ENCODE measurements around the gene ASCL2. TPM values are rescaled to one million over a fixed set of nuclear protein-coding genes. Genes with fewer than 3 reads are reported as not detected.
A peak's percentile ranks its signal among the peaks of the same experiment; 100 is the strongest.

ASCL2 gene
- total RNA-seq, 1 donor from 2014 or later = not detected

- no peak for DNase-seq (ENCODE audit: low spot score)
- Histone ChIP-seq H3K9me3 (ENCODE audit: low read depth) (no peaks in the 10 kb centered on the region), H3K27ac (no peak overlapping the region), H3K36me3 (no peaks in the 10 kb centered on the region), H3K9ac (no peak overlapping the region), H4K20me1 (ENCODE audit: low read depth) (no peaks in the 10 kb centered on the region), H3F3A (ENCODE audit: low read depth) (no peaks in the 10 kb centered on the region), H3K4me2 (no peak overlapping the region), H3K79me2 (ENCODE audit: low read depth) (no peaks in the 10 kb centered on the region), H3K4me1 (peaks cover 13% of the 10 kb centered on the region), H3K27me3 (peaks cover 74% of the 10 kb centered on the region), H2AFZ (replicated peaks) (no peak overlapping the region), H3K4me3 (no peak overlapping the region)
- TF ChIP-seq EZH2 (IDR thresholded peaks at IDR 0.05) (no peak), CTCF (IDR thresholded peaks at IDR 0.05) (no peak), EZH2phosphoT487 (IDR thresholded peaks at IDR 0.05) (no peak)
- Mint-ChIP-seq H3K27ac (no peak overlapping the region), H3K36me3 (no peaks in the 10 kb centered on the region), H3K4me3 (peak overlapping the region; percentile 59), H3K4me1 (peaks cover 9% of the 10 kb centered on the region), H3K27me3 (ENCODE audit: insufficient read depth, low read depth) (peaks cover 32% of the 10 kb centered on the region), H3K9me3 (peaks cover 3% of the 10 kb centered on the region)
These were observed 3.6 kb downstream of the ASCL2 start for GRCh38 chr11:2266586-2267305.

GRCh38 chr11:2265854-2266585 lies 4.4 kb downstream of the ASCL2 start:
- peaks cover 29% of the 10 kb centered on the region for H3K27me3 Mint-ChIP-seq (ENCODE audit: insufficient read depth, low read depth)
- no peak overlapping the region for H3K4me2 ChIP-seq
- no peaks in the 10 kb centered on the region for H3K9me3 Mint-ChIP-seq
- H3K4me3 ChIP-seq = no peak overlapping the region
- H3K27ac Mint-ChIP-seq = no peak overlapping the region
- no peak for DNase-seq (ENCODE audit: low spot score)
- no peaks in the 10 kb centered on the region for H3K36me3 Mint-ChIP-seq
- no peak for TF ChIP-seq EZH2phosphoT487 (IDR thresholded peaks at IDR 0.05)
- no peak for TF ChIP-seq EZH2 (IDR thresholded peaks at IDR 0.05)
- no peak for TF ChIP-seq CTCF (IDR thresholded peaks at IDR 0.05)
- no peaks in the 10 kb centered on the region for H4K20me1 ChIP-seq (ENCODE audit: low read depth)
- peaks cover 9% of the 10 kb centered on the region for H3K4me1 Mint-ChIP-seq
- peak overlapping the region; percentile 60 for H3K4me3 Mint-ChIP-seq
- H3K9ac ChIP-seq = no peak overlapping the region
- H2AFZ ChIP-seq (replicated peaks) = no peak overlapping the region
- H3K27me3 ChIP-seq = peaks cover 67% of the 10 kb centered on the region
- H3K79me2 ChIP-seq (ENCODE audit: low read depth) = no peaks in the 10 kb centered on the region
- H3K4me1 ChIP-seq = peaks cover 13% of the 10 kb centered on the region
- no peaks in the 10 kb centered on the region for H3K9me3 ChIP-seq (ENCODE audit: low read depth)
- no peaks in the 10 kb centered on the region for H3K36me3 ChIP-seq
- H3F3A ChIP-seq (ENCODE audit: low read depth) = no peaks in the 10 kb centered on the region
- H3K27ac ChIP-seq = no peak overlapping the region

- Mint-ChIP-seq H3K4me3 (peak overlapping the region; percentile 43), H3K4me1 (peaks cover 9% of the 10 kb centered on the region)
- no peak for TF ChIP-seq EZH2 (IDR thresholded peaks at IDR 0.05)
- no peak for TF ChIP-seq CTCF (IDR thresholded peaks at IDR 0.05)
These were observed 5.0 kb downstream of the ASCL2 start for GRCh38 chr11:2265396-2265795.

More at GRCh38 chr11:2265396-2265795, 5.0 kb downstream of the ASCL2 start:
- no peaks in the 10 kb centered on the region for H4K20me1 ChIP-seq (ENCODE audit: low read depth)
- H3K27me3 ChIP-seq = peaks cover 61% of the 10 kb centered on the region
- H3K4me2 ChIP-seq = no peak overlapping the region
- no peaks in the 10 kb centered on the region for H3K36me3 Mint-ChIP-seq
- H3K27me3 Mint-ChIP-seq (ENCODE audit: insufficient read depth, low read depth) = peaks cover 26% of the 10 kb centered on the region
- H3K27ac ChIP-seq = no peak overlapping the region
- no peak overlapping the region for H2AFZ ChIP-seq (replicated peaks)
- no peaks in the 10 kb centered on the region for H3K9me3 Mint-ChIP-seq
- no peak overlapping the region for H3K9ac ChIP-seq
- no peak for DNase-seq (ENCODE audit: low spot score)
- no peak overlapping the region for H3K27ac Mint-ChIP-seq
- no peaks in the 10 kb centered on the region for H3F3A ChIP-seq (ENCODE audit: low read depth)
- H3K4me3 ChIP-seq = no peak overlapping the region
- H3K9me3 ChIP-seq (ENCODE audit: low read depth) = no peaks in the 10 kb centered on the region
- H3K79me2 ChIP-seq (ENCODE audit: low read depth) = no peaks in the 10 kb centered on the region
- no peaks in the 10 kb centered on the region for H3K36me3 ChIP-seq
- H3K4me1 ChIP-seq = peaks cover 13% of the 10 kb centered on the region
